ENCODE measurements around the gene CCDC77.

The CCDC77 gene

GRCh38 chr12:480831-481816, 79.7 kb downstream of the CCDC77 start:
- DNase-seq (ENCODE audit: low read depth in 2 of 2): no peak

- DNase-seq (ENCODE audit: low read depth in 2 of 2): no peak
Observed at GRCh38 chr12:482061-482460, 80.6 kb downstream of the CCDC77 start.

DNA sequence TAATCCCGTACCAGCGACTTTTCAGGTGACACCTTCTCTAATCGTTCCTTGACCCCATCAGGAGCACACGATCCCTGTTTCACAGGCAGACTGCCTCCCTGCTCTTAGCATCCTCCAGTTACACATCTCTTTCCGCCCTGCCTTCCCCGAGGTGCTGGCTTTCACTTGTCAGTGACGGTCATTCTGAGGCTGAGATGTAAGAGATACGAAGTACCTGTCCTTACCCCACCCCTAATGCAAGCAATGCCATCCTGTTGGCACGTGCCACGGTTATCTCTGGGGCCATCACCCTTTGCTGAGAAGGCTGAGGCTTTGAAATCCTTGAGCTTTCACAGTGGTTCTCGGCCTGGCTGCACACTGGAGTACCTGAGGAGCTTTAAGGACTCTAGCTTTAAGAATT, 82.7 kb downstream of the CCDC77 start:
- no peak for DNase-seq (ENCODE audit: low read depth in 2 of 2)

- DNase-seq (ENCODE audit: low read depth in 2 of 2): no peak
Observed at GRCh38 chr12:490260-490659, 88.8 kb downstream of the CCDC77 start.

All from stimulated activated CD8-positive, alpha-beta memory T cell treated with anti-CD3 and anti-CD28 coated beads, Interleukin-7, amount 100 ng/mL, for 1 hour (primary cell).